ENCODE data around the gene PRR23E. TPM values are rescaled to one million over a fixed set of nuclear protein-coding genes. Genes with fewer than 3 reads are reported as not detected.

Gene PRR23E
- polyA plus RNA-seq, 1 of the 3 experiments (the other 2 are of a cell fraction) = not detected

- peaks cover 0 to 4% of the 10 kb centered on the region in 2 experiments; a peak in 1 of 4 replicates for H3K4me1 ChIP-seq (ENCODE audit: control insufficient read depth in 1 of 2, insufficient read depth in 2 of 2, low read depth in 1 of 2, low read length in 1 of 2)
- TF ChIP-seq YY1 (IDR thresholded peaks at IDR 0.05; ENCODE audit: low read depth) = no peak
- TF ChIP-seq MAX (IDR thresholded peaks at IDR 0.05; ENCODE audit: low read depth) = no peak
- no peak for TF ChIP-seq USF2 (IDR thresholded peaks at IDR 0.05; ENCODE audit: borderline replicate concordance, low read depth, low read length)
- TF ChIP-seq POLR2AphosphoS5 (IDR thresholded peaks at IDR 0.05; ENCODE audit: low read depth, low read length) = no peak
- no peak for TF ChIP-seq FOXM1 (IDR thresholded peaks at IDR 0.05; ENCODE audit: low read depth)
- no peak overlapping the region for H3K9ac ChIP-seq
- H3K4me2 ChIP-seq = no peak overlapping the region
- H3K36me3 ChIP-seq (replicated peaks in 1 of 2; ENCODE audit: control insufficient read depth in 1 of 2, insufficient read depth in 2 of 2, low read length in 1 of 2) = no peaks in the 10 kb centered on the region
- H3F3A ChIP-seq (replicated peaks; ENCODE audit: insufficient read depth) = peaks cover 4% of the 10 kb centered on the region
- 3% methylated on average over 1 of the region's 1 CpG for WGBS (ENCODE audit: low lambda C conversion rate)
- H4K20me1 ChIP-seq (ENCODE audit: insufficient read depth) = no peaks in the 10 kb centered on the region
- DNase-seq = no peak
- no peaks in the 10 kb centered on the region; the same call in 1 of the 2 replicates for H3K27me3 ChIP-seq (ENCODE audit: insufficient read depth)
- H3K27ac ChIP-seq (ENCODE audit: low read depth in 2 of 2, low read length in 1 of 2) = no peak overlapping the region
- no peak overlapping the region for H2AFZ ChIP-seq (ENCODE audit: low read depth)
- no peaks in the 10 kb centered on the region for H3K79me2 ChIP-seq (ENCODE audit: insufficient read depth)
- H3K4me3 ChIP-seq (ENCODE audit: low read depth in 2 of 2, low read length in 1 of 2) = no peak overlapping the region
- H3K9me3 ChIP-seq = peaks cover 3% of the 10 kb centered on the region; the same call in 1 of the 2 replicates
- ChIA-PET POLR2A (no interaction called here), CTCF (no interaction called here)
- no peaks in the 10 kb centered on the region for H3K9me2 ChIP-seq
Observed at GRCh38 chr3:127203024-127203423, 10.1 kb downstream of the PRR23E start.

- H3K4me2 ChIP-seq = no peak overlapping the region
- H3K27ac ChIP-seq (ENCODE audit: low read depth in 2 of 2, low read length in 1 of 2) = no peak overlapping the region
- H3K9ac ChIP-seq = no peak overlapping the region
- H3K9me2 ChIP-seq = no peaks in the 10 kb centered on the region
- H2AFZ ChIP-seq (ENCODE audit: low read depth) = no peak overlapping the region
- no peak for TF ChIP-seq FOXM1 (IDR thresholded peaks at IDR 0.05; ENCODE audit: low read depth)
- TF ChIP-seq EP300 (IDR thresholded peaks at IDR 0.05; ENCODE audit: borderline replicate concordance in 1 of 2, low read depth in 1 of 2, low read length in 1 of 2) = no peak
- TF ChIP-seq ZBTB33 (IDR thresholded peaks at IDR 0.05; ENCODE audit: borderline replicate concordance, low read depth) = no peak
- no peak for TF ChIP-seq JUND (IDR thresholded peaks at IDR 0.05)
- no peak for TF ChIP-seq PBX3 (IDR thresholded peaks at IDR 0.05)
- no peak for TF ChIP-seq NRF1 (IDR thresholded peaks at IDR 0.05; ENCODE audit: low read depth, low read length)
- TF ChIP-seq FOSL2 (IDR thresholded peaks at IDR 0.05; ENCODE audit: borderline replicate concordance, low read depth) = no peak
- TF ChIP-seq TAF1 (IDR thresholded peaks at IDR 0.05; ENCODE audit: borderline replicate concordance, low read depth, low read length) = no peak
- no peak for TF ChIP-seq CTCF (IDR thresholded peaks at IDR 0.05)
- no peak for TF ChIP-seq REST (IDR thresholded peaks at IDR 0.05; ENCODE audit: low read depth, low read length)
- TF ChIP-seq CHD2 (IDR thresholded peaks at IDR 0.05; ENCODE audit: low read length, partially characterized antibody) = no peak
- TF ChIP-seq ELF1 (IDR thresholded peaks at IDR 0.05) = no peak
- no peak for TF ChIP-seq FOXJ3 (CRISPR knock-in tag; IDR thresholded peaks at IDR 0.05)
- H3K4me3 ChIP-seq (ENCODE audit: low read depth in 2 of 2, low read length in 1 of 2) = no peak overlapping the region
- 67% methylated on average over 8 of the region's 17 CpGs for WGBS (ENCODE audit: low lambda C conversion rate)
- H3K36me3 ChIP-seq (replicated peaks in 1 of 2; ENCODE audit: control insufficient read depth in 1 of 2, insufficient read depth in 2 of 2, low read length in 1 of 2) = no peaks in the 10 kb centered on the region
- H3F3A ChIP-seq (replicated peaks; ENCODE audit: insufficient read depth) = peaks cover 4% of the 10 kb centered on the region
- CTCF ChIA-PET = interaction anchor here (0.6 to 1.5 kb wide), 3 partner anchors 10 to 62 kb away, joined by 3 to 5 read pairs (median 4); no protein-coding TSS in a partner anchor
- no peaks in the 10 kb centered on the region for H3K79me2 ChIP-seq (ENCODE audit: insufficient read depth)
- POLR2A ChIA-PET = no interaction called here
- peaks cover 0 to 23% of the 10 kb centered on the region in 2 experiments; a peak in 1 of 4 replicates for H3K4me1 ChIP-seq (ENCODE audit: control insufficient read depth in 1 of 2, insufficient read depth in 2 of 2, low read depth in 1 of 2, low read length in 1 of 2)
- no peaks in the 10 kb centered on the region for H3K27me3 ChIP-seq (ENCODE audit: insufficient read depth)
- DNase-seq = no peak
- H3K9me3 ChIP-seq = peaks cover 3% of the 10 kb centered on the region; the same call in 1 of the 2 replicates
- H4K20me1 ChIP-seq (ENCODE audit: insufficient read depth) = no peaks in the 10 kb centered on the region
Observed at GRCh38 chr3:127204841-127205582, 12.1 kb downstream of the PRR23E start.

Data from SK-N-SH (cell line).